NCI-H2081 (cell line): ENCODE data around the gene RFX6.

ENCODE experiments used
- DNase-seq, 2 experiments: peaks; one replicate each; lab custom pipeline; 2025; lab: John Stamatoyannopoulos, UW

RFX6 gene

DNA sequence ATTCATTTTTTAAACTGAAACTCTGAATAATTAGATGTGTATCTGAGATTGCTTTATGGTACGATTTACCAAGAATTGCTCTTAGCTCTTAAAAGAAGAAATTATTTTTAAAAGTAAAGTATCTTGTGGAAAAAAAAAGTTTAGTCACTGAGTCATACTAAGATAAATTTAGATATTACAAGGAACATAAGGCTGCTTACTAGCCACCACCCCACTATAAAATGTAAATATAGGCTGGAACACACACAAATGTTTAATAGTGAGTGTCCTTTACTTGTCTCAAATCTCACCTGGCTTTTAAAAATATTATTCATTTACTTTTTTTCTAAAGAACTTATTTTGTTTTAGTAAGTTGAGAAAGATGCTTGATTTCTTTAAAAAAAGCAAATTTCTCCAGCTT lies 17.6 kb downstream of the RFX6 start:
- DNase-seq: no peak

GRCh38 chr6:116895935-116896334 lies 18.9 kb downstream of the RFX6 start:
- no peak for DNase-seq

DNA sequence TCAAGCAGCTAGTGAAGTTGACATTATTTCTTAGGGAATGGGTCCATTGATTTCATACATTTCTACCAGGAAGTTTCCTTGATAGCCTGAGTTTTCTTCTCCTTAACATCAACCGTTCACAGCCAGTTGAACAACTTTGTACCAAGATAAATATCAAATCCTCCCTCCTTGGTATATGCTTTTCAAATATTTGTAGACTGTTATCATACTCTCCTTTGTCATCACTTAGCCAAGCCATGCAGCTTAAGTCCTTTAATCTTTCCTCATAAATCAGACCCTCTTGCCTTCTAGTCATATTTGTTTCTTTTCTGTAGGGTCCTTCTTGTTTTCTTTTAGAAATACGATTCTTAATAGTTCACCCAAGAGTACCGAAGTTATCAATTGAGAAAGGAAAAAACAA lies 25.6 kb downstream of the RFX6 start:
- no peak for DNase-seq

DNA sequence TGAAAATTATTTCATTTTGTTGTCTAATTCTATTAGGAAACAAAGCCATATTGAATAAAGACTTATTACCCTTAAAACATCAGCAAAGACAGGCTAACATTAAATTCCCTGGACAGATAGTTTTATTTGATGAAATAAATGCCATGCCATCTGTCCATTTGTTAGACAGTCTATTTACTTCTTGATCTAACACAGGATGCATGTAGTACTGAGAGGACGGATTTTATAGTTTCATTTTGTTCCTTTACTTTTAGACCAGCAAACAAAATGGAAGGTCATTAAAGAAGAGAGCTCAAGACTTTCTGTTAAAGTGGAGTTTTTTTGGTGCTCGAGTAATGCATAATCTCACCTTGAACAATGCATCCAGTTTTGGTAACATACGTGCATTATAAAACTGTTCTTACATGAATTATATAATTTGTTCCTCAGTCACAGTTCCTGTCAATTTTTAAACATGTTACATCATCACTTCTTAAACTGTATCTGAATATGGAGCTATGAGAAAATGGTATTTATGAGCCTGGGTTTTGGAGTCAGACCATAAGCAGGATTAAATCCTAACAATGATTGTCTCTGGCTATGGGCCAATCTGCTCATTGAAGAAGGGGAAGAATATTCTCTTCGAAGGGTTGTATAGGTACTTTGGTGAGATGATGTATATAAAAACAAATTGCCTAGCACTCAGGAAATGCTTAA lies 46.0 kb downstream of the RFX6 start:
- no peak for DNase-seq

DNA sequence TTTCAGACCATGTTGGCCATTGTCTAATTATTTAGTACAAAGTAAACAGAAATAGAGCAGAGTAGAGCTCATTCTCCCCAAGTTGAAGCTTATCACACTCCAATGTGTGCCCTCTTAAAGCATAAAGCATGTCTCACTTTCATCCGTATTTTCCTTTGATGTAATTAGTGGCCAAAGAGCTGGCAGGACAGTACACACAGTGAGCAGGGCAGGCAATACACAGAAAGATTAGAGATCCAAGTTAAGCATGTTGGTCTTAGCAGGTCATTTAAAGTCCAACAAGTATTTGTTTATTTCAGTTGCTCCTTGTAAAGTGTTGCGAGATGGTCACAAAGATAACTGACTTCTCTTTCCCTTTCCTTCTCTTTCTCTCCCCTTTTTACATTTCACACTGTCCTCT lies 47.2 kb downstream of the RFX6 start:
- DNase-seq: no peak

DNA sequence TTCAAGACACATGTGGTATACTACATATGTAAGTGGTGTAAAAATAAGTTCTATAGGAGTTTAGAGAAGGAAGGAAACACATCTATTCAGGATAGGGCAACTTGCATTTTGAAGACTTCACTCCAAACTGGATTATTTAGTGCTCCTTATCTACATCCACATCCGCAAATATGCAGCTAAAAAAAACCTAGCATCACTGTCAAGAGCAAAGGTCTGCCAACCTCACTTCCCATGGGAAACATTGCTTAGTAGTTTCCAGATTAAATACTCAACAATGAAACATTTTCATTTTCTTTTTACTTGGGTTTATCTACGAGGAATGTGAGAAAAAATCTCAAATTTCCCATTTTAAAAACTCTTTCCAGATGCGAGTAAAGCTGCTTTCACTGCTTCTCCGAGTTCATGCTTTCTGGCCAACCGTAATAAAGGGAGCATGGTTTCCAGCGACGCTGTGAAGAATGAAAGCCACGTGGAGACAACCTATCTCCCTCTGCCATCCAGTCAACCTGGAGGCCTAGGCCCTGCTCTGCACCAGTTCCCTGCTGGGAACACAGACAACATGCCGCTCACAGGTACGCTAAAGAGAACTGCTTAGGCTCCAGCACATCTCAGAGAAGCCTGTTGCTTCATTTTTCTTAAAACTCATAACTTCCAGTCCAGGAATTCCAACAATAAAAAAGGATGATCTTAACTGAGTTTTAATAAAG lies 48.2 kb downstream of the RFX6 start:
- no peak for DNase-seq

GRCh38 chr6:116928677-116929076 lies 51.6 kb downstream of the RFX6 start:
- DNase-seq: no peak

DNA sequence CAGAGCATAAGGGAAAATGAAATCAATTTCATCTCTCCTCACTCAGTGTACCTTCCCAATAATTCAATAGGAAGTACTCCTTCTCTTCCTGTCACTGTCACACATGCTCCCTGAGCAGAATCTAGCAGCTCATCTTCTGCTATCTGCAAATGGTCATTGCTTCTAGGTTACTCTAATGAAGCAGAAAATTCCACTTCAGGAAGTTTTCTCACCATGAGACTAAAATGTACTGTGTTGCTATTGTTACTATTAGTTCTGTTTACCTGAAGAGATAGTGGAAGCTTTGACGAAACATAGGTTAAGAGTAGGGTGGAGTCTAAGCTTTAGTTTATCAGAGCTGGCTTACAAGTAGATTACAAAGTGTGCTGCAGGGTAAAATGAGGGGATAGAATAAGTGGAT lies 52.8 kb downstream of the RFX6 start:
- no peak for DNase-seq

GRCh38 chr6:116931456-116931855 lies 54.4 kb downstream of the RFX6 start:
- no peak for DNase-seq

DNA sequence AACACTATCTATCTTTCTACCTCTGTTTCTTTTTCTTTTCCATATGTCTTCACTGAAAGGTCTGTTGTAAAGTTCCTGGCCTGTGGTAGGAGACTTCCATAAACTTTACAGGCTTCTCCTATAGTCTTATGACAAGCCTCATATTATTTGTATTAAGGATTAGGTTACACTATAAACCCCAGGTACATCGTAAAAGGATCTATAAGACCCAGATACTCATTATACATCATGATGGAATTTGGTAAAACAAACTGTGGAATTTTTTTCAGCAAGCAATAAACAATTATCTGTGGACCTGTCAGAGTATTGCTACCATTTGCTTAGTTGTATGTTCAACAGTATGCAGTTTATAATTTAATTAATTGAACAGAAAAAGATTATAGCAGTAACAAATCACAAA lies 55.5 kb downstream of the RFX6 start:
- no peak for DNase-seq

GRCh38 chr6:116933485-116933884 lies 56.4 kb downstream of the RFX6 start:
- DNase-seq: no peak

- DNase-seq: no peak
Observed at GRCh38 chr6:116938305-116938704, 61.3 kb downstream of the RFX6 start.

- DNase-seq: no peak
Observed at GRCh38 chr6:116941727-116942126, 64.7 kb downstream of the RFX6 start.

- no peak for DNase-seq
Observed at GRCh38 chr6:116945809-116946208, 68.8 kb downstream of the RFX6 start.

- no peak for DNase-seq
Observed at GRCh38 chr6:116948533-116949304, 71.7 kb downstream of the RFX6 start.

DNA sequence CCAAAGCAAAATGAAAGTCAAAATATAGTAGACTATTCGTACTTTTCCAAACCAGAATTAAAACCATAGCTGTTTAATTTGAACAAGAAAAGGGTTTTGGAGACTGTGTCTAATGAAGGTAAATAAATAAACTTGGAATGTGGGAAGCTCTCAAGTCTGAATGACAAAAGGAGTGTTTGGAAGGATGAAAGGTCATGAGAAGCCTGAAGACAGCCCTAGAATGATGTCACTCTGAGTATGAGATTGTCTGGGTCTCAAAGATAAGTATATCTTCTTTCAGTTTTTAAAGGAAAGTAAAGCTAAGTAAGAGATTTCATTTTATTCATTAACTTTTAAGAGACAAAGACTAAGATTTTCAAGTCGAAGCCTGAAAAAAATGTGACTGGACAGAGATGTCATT lies 72.9 kb downstream of the RFX6 start:
- no peak for DNase-seq

- DNase-seq: no peak
Observed at GRCh38 chr6:116954335-116954734, 77.3 kb downstream of the RFX6 start.

DNA sequence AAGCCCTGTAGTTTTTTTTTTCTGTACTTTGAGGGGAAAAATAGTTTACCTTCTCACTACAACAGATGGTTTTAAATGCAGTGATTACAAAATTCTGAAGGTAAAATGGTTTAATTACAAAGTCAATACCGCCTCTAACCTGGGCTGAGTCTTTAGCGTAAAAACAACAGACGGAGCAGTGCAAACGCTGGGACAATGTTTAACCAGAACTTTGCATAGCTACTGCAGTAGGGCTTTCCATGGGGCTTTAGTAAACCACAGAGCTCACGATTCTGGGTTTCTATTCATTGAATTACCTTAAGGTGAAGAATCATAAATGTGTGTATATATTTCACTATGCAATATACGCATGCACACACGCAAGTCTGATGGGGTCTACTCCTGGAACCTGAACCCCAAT lies 77.9 kb downstream of the RFX6 start:
- peak; percentile 27 to 71 for DNase-seq

GRCh38 chr6:116955773-116956172 lies 78.7 kb downstream of the RFX6 start:
- DNase-seq: no peak

- DNase-seq: no peak
Observed at GRCh38 chr6:116963972-116964371, 86.9 kb downstream of the RFX6 start.

- DNase-seq: no peak
Observed at GRCh38 chr6:116966675-116967576, 89.9 kb downstream of the RFX6 start.
